ENCODE measurements around the gene SLC22A17.
A peak's percentile ranks its signal among the peaks of the same experiment; 100 is the strongest.
"Not testable (repeated sequence)": the region's sequence is repeated elsewhere in the genome, so short reads cannot be mapped to it uniquely, and the experiment has no call there.

Gene SLC22A17

DNA sequence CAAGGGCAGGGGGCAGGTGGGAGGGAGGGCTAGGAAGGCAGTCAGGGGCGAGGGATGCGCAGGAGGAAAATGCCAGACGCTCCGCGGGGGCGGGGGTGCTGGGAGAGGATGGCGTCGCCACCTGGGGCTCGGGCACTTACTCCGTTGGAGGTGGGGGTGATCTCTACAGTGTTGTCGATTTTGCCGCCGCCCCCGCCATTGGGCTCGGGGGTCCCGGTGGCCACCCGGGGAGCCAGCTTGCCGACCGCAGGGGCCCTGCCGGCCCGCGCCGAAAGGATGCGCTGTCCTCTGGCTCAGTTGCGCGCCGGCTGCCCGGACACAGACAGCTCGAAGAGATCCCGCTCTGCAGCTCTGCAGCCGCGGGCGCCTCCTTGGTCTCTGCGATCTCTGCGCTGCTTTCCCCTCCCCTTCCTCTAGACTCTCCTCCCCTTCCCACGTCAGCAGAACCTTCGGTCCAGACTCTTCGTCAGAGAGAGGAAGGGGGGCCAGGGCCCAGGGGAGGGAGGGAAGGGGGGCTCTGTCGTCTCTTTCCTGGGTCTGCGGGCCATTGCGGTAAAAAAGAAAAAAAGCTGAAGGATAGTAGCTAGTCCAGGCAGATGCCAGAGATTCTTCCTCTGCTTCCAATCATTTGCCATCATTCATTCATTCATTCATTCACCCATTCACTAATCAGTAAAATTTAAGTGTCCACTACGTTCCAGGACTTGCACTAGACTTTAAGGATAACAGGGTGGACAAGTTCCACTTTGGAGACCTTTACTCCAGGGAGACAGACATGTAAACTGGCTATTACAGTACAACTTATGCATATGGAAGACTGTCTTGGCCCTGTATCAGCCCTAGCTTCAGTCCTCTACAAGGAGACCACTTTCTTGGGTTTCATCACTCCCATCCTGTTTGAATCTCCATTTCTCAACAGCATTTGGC is at the start of gene SLC22A17:
Gene SLC22A17 (minus strand): TSS at position 382 of the 927 bp plus-strand sequence.
- Histone ChIP-seq H3K27me3 (ENCODE audit: control insufficient read depth, insufficient read depth, low read length) (no peaks in the 10 kb centered on the region), H3K9me3 (ENCODE audit: control insufficient read depth, insufficient read depth, low read length) (no peaks in the 10 kb centered on the region), H3K36me3 (ENCODE audit: control insufficient read depth, insufficient read depth, low read length) (peaks cover 2% of the 10 kb centered on the region; the same call in 1 of the 2 replicates), H3K27ac (ENCODE audit: low read length) (no peak within 1 kb of the TSS), H3K4me3 (ENCODE audit: low read length) (peak within 1 kb of the TSS; percentile 91), H3K4me1 (ENCODE audit: control insufficient read depth, insufficient read depth, low read length) (peaks cover 4% of the 10 kb centered on the region; the same call in 1 of the 2 replicates)
- no CpG with 5 or more reads among the region's 42 CpGs for WGBS (ENCODE audit: insufficient coverage, insufficient read length)
- peak; percentile 77 for DNase-seq (ENCODE audit: low read depth, low spot score)

DNA sequence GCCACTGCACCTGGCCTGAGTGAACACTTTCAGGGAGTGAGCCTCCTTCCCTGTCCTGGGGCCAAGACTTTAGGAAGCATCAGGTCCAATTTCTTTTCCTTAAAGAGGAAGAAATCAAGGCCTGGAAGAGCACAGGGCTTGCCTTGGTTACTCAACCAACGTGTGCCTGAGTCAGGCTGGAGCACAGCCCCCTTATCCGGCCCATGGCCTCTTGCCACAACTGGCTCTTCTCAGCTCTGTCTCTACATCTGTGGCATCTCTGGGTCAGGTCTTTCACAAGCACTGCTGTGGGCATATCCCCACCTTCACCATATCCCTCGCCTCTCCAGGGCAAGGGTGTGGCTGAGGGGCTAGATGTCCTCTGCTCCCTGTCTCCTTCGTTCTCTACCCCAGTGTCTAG is 48.6 kb upstream of the SLC22A17 start:
- H3K9me3 ChIP-seq (ENCODE audit: control insufficient read depth, insufficient read depth, low read length) = no peaks in the 10 kb centered on the region
- H3K27me3 ChIP-seq (ENCODE audit: control insufficient read depth, insufficient read depth, low read length) = no peaks in the 10 kb centered on the region
- DNase-seq (ENCODE audit: low read depth, low spot score) = no peak
- no peak overlapping the region for H3K4me3 ChIP-seq (ENCODE audit: low read length)
- no CpG with 5 or more reads among the region's 4 CpGs for WGBS (ENCODE audit: insufficient coverage, insufficient read length)
- H3K27ac ChIP-seq (ENCODE audit: low read length) = no peak overlapping the region
- H3K36me3 ChIP-seq (ENCODE audit: control insufficient read depth, insufficient read depth, low read length) = no peaks in the 10 kb centered on the region
- H3K4me1 ChIP-seq (ENCODE audit: control insufficient read depth, insufficient read depth, low read length) = no peaks in the 10 kb centered on the region; the same call in 1 of the 2 replicates

DNA sequence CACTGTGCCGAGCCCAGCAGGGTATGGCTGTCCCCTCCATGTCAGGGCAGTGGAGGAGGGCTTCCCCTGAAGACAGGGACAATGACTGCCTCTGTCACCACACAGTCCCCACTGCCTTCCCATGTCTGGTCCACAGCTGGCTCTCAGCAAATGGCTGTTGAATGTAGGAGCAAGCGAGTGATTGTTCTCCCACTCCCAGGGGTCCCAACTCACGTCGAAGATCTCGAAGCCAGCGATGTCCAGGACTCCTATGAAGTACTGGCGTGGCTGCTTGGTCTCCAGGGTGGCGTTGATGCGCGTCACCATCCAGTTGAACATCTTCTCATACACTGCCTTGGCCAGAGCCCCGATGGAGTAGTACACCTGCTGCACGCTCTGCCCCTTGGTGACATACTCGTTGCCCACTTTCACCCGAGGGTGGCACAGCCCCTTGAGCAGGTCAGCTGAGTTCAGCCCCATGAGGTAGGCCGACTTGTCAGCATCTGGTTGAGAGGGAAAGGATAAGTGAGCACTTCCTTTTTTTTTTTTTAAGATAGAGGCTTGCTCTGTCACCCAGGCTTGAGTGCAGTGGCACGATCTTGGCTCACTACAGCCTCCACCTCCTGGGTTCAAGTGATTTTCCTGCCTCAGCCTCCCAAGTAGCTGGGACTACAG is 47.9 kb upstream of the SLC22A17 start:
- not testable (repeated sequence) for H3K9me3 ChIP-seq (ENCODE audit: control insufficient read depth, insufficient read depth, low read length); H3K27ac ChIP-seq (ENCODE audit: low read length); H3K4me3 ChIP-seq (ENCODE audit: low read length); H3K27me3 ChIP-seq (ENCODE audit: control insufficient read depth, insufficient read depth, low read length); H3K36me3 ChIP-seq (ENCODE audit: control insufficient read depth, insufficient read depth, low read length); DNase-seq (ENCODE audit: low read depth, low spot score); H3K4me1 ChIP-seq (ENCODE audit: control insufficient read depth, insufficient read depth, low read length)
- no CpG with 5 or more reads among the region's 16 CpGs for WGBS (ENCODE audit: insufficient coverage, insufficient read length)

DNA sequence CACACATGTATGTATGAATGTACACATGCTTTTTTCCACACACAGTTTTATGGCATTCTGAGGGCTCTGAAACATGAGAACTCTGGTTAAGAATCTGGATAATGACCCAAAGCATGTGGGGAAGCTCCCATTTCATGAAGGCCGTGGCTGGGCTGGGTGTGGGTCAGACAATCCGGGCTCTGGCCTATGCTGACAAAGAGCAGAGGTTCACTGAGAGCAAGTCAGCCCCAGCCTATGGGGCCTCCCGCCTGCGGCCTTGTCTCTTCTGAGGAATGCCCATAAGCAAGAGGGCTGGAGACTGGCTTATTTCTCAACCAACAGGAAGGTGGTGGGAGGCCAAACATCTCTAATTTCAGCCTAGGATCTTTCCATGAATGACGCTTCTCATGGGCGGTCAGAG is 46.9 kb upstream of the SLC22A17 start:
- Histone ChIP-seq H3K36me3 (ENCODE audit: control insufficient read depth, insufficient read depth, low read length) (no peaks in the 10 kb centered on the region), H3K4me3 (ENCODE audit: low read length) (no peak overlapping the region), H3K27me3 (ENCODE audit: control insufficient read depth, insufficient read depth, low read length) (no peaks in the 10 kb centered on the region), H3K9me3 (ENCODE audit: control insufficient read depth, insufficient read depth, low read length) (no peaks in the 10 kb centered on the region), H3K4me1 (ENCODE audit: control insufficient read depth, insufficient read depth, low read length) (no peaks in the 10 kb centered on the region; the same call in 1 of the 2 replicates), H3K27ac (ENCODE audit: low read length) (no peak overlapping the region)
- WGBS (ENCODE audit: insufficient coverage, insufficient read length) = no CpG with 5 or more reads among the region's 6 CpGs
- DNase-seq (ENCODE audit: low read depth, low spot score) = no peak

- WGBS (ENCODE audit: insufficient coverage, insufficient read length) = no CpG with 5 or more reads among the region's 3 CpGs
- DNase-seq (ENCODE audit: low read depth, low spot score) = no peak
- Histone ChIP-seq H3K9me3 (ENCODE audit: control insufficient read depth, insufficient read depth, low read length) (no peaks in the 10 kb centered on the region), H3K27me3 (ENCODE audit: control insufficient read depth, insufficient read depth, low read length) (no peaks in the 10 kb centered on the region), H3K4me1 (ENCODE audit: control insufficient read depth, insufficient read depth, low read length) (no peaks in the 10 kb centered on the region; the same call in 1 of the 2 replicates), H3K27ac (ENCODE audit: low read length) (no peak overlapping the region), H3K4me3 (ENCODE audit: low read length) (no peak overlapping the region), H3K36me3 (ENCODE audit: control insufficient read depth, insufficient read depth, low read length) (no peaks in the 10 kb centered on the region)
Measured at GRCh38 chr14:23399136-23399535, 46.4 kb upstream of the SLC22A17 start.

DNA sequence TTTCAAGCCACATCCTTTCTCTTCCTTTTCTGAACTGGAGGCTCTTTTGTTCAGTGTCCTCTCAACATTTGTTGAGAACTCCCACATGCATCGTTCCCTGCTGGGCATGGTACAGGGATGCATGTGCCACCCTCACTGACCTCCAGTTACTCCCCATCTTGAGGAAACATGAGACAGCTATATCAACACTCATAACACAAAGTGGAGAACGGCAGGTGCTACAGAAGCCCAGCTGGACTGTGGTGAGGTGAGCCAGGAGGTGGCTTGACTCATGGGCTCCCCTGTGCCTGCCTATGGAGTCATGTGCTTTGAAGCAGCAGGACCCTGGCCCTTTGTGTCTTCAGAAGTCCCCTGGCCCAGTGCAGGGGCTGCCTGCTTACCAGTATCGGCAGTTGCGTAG is 45.7 kb upstream of the SLC22A17 start:
- H3K27me3 ChIP-seq (ENCODE audit: control insufficient read depth, insufficient read depth, low read length) = no peaks in the 10 kb centered on the region
- no CpG with 5 or more reads among the region's 4 CpGs for WGBS (ENCODE audit: insufficient coverage, insufficient read length)
- no peaks in the 10 kb centered on the region for H3K9me3 ChIP-seq (ENCODE audit: control insufficient read depth, insufficient read depth, low read length)
- H3K4me3 ChIP-seq (ENCODE audit: low read length) = no peak overlapping the region
- no peaks in the 10 kb centered on the region for H3K36me3 ChIP-seq (ENCODE audit: control insufficient read depth, insufficient read depth, low read length)
- no peak for DNase-seq (ENCODE audit: low read depth, low spot score)
- H3K4me1 ChIP-seq (ENCODE audit: control insufficient read depth, insufficient read depth, low read length) = no peaks in the 10 kb centered on the region; the same call in 1 of the 2 replicates
- no peak overlapping the region for H3K27ac ChIP-seq (ENCODE audit: low read length)

- no CpG with 5 or more reads among the region's 10 CpGs for WGBS (ENCODE audit: insufficient coverage, insufficient read length)
- no peaks in the 10 kb centered on the region for H3K36me3 ChIP-seq (ENCODE audit: control insufficient read depth, insufficient read depth, low read length)
- H3K9me3 ChIP-seq (ENCODE audit: control insufficient read depth, insufficient read depth, low read length) = no peaks in the 10 kb centered on the region
- H3K4me1 ChIP-seq (ENCODE audit: control insufficient read depth, insufficient read depth, low read length) = no peaks in the 10 kb centered on the region; the same call in 1 of the 2 replicates
- no peaks in the 10 kb centered on the region for H3K27me3 ChIP-seq (ENCODE audit: control insufficient read depth, insufficient read depth, low read length)
- H3K4me3 ChIP-seq (ENCODE audit: low read length) = no peak overlapping the region
- no peak for DNase-seq (ENCODE audit: low read depth, low spot score)
- H3K27ac ChIP-seq (ENCODE audit: low read length) = no peak overlapping the region
Measured at GRCh38 chr14:23396781-23397407, 44.2 kb upstream of the SLC22A17 start.

GRCh38 chr14:23396126-23396525 is 43.4 kb upstream of the SLC22A17 start:
- no CpG with 5 or more reads among the region's 10 CpGs for WGBS (ENCODE audit: insufficient coverage, insufficient read length)
- no peaks in the 10 kb centered on the region; the same call in 1 of the 2 replicates for H3K4me1 ChIP-seq (ENCODE audit: control insufficient read depth, insufficient read depth, low read length)
- no peak overlapping the region for H3K4me3 ChIP-seq (ENCODE audit: low read length)
- no peaks in the 10 kb centered on the region for H3K36me3 ChIP-seq (ENCODE audit: control insufficient read depth, insufficient read depth, low read length)
- H3K27me3 ChIP-seq (ENCODE audit: control insufficient read depth, insufficient read depth, low read length) = no peaks in the 10 kb centered on the region
- no peaks in the 10 kb centered on the region for H3K9me3 ChIP-seq (ENCODE audit: control insufficient read depth, insufficient read depth, low read length)
- DNase-seq (ENCODE audit: low read depth, low spot score) = no peak
- H3K27ac ChIP-seq (ENCODE audit: low read length) = no peak overlapping the region

GRCh38 chr14:23392613-23393012 is 39.9 kb upstream of the SLC22A17 start:
- WGBS (ENCODE audit: insufficient coverage, insufficient read length) = no CpG with 5 or more reads among the region's 7 CpGs
- H3K27ac ChIP-seq (ENCODE audit: low read length) = no peak overlapping the region
- H3K4me1 ChIP-seq (ENCODE audit: control insufficient read depth, insufficient read depth, low read length) = peaks cover 6% of the 10 kb centered on the region; the same call in 1 of the 2 replicates

DNA sequence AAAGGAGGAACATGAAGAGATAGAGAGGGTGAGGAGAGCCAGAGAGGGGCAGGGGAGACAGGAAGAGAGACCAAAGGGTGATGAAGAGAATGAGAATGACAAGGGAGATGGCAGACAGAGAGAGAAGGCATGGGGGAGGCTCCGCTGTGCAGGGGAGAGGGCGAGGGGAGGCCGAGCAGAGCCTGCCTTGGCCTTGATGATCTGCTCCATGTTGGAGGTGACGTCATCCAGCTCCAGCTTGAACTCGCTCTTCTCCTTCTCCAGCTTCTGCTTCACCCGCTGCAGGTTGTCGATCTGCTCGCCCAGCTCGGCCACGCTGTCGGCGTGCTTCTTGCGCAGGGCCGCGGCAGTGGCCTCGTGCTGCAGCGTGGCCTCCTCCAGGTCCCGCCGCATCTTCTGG is 37.2 kb upstream of the SLC22A17 start:
- not testable (repeated sequence) for H3K27me3 ChIP-seq (ENCODE audit: control insufficient read depth, insufficient read depth, low read length); H3K9me3 ChIP-seq (ENCODE audit: control insufficient read depth, insufficient read depth, low read length); H3K27ac ChIP-seq (ENCODE audit: low read length); H3K4me3 ChIP-seq (ENCODE audit: low read length); H3K36me3 ChIP-seq (ENCODE audit: control insufficient read depth, insufficient read depth, low read length); H3K4me1 ChIP-seq (ENCODE audit: control insufficient read depth, insufficient read depth, low read length); DNase-seq (ENCODE audit: low read depth, low spot score)
- no CpG with 5 or more reads among the region's 19 CpGs for WGBS (ENCODE audit: insufficient coverage, insufficient read length)

More at GRCh38 chr14:23392613-23393012, 39.9 kb upstream of the SLC22A17 start:
- Histone ChIP-seq H3K4me3 (ENCODE audit: low read length) (no peak overlapping the region), H3K9me3 (ENCODE audit: control insufficient read depth, insufficient read depth, low read length) (no peaks in the 10 kb centered on the region), H3K36me3 (ENCODE audit: control insufficient read depth, insufficient read depth, low read length) (no peaks in the 10 kb centered on the region), H3K27me3 (ENCODE audit: control insufficient read depth, insufficient read depth, low read length) (no peaks in the 10 kb centered on the region)
- no peak for DNase-seq (ENCODE audit: low read depth, low spot score)

Measured in iPS DF 6.9 (cell line).